ENCODE data around the gene PI4KA.

PI4KA gene

DNA sequence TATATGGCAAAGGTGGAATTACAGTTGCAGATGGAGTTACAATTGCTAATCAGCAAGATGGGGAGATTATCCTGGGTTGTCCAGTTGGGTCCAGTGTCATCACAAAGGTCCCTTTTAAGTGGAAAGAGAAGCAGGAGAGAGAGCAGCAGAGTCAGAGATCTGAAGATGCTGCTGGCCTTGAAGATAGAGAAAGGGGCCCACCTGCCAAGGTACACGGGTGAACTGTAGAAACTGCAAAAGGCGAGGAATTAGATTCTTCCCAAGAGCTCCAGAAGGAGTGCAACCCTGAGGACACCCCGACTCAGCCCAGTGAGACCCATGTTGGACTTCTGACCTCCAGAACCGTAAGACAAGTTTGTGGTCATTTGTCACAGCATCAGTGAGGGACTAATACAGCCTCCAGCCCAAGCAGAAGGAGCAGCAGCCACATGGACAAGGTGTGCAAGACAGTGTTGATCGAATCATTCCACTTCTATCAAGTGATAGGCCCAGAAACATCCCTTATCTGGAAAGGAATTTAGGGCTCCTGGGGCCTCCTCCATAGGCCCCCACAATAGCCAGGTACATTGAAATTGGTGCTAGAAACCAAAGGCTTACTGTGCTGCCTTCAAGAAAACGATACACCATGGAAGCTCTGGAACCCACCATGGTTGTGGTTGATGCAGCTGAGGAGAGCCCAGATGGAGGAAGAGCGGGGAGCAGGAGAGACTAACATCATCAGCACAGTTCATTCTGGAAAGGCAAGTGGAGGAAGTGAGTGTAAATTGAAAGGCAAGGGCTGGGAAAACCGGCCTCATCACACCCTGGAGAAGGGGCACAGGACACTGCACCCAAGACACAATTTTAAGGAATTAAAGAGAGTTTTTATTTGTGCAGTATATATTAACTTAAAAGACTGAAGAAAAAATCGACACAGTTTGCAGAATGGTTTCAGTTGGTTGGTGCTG lies 23.5 kb upstream of the PI4KA start:
- H3K27me3 ChIP-seq (ENCODE audit: control insufficient read depth, insufficient read depth, low read length, poor library complexity, severe bottlenecking), result no peaks in the 10 kb centered on the region
- H3K4me1 ChIP-seq (ENCODE audit: control insufficient read depth, insufficient read depth, low read length), result no peaks in the 10 kb centered on the region
- no peak overlapping the region for H3K4me3 ChIP-seq (ENCODE audit: insufficient read depth, low read depth, low read length)
- 93 to 94% methylated on average over 9 of the region's 9 CpGs for WGBS, 2 experiments
- H3K9me3 ChIP-seq (ENCODE audit: control insufficient read depth, low read length), result no peaks in the 10 kb centered on the region
- H3K36me3 ChIP-seq (ENCODE audit: control insufficient read depth, insufficient read depth, low read length), result peaks cover 7% of the 10 kb centered on the region
- H3K27ac ChIP-seq (ENCODE audit: insufficient read depth, low read depth, low read length, poor library complexity, severe bottlenecking), result no peak overlapping the region

- Histone ChIP-seq H3K4me3 (ENCODE audit: insufficient read depth, low read depth, low read length) (no peak overlapping the region), H3K36me3 (ENCODE audit: control insufficient read depth, insufficient read depth, low read length) (peaks cover 7% of the 10 kb centered on the region), H3K27me3 (ENCODE audit: control insufficient read depth, insufficient read depth, low read length, poor library complexity, severe bottlenecking) (no peaks in the 10 kb centered on the region), H3K27ac (ENCODE audit: insufficient read depth, low read depth, low read length, poor library complexity, severe bottlenecking) (no peak overlapping the region), H3K9me3 (ENCODE audit: control insufficient read depth, low read length) (no peaks in the 10 kb centered on the region), H3K4me1 (ENCODE audit: control insufficient read depth, insufficient read depth, low read length) (no peaks in the 10 kb centered on the region)
- WGBS, 2 experiments, result 87 to 88% methylated on average over 5 of the region's 5 CpGs
Measured at GRCh38 chr22:20881231-20881630, 22.6 kb upstream of the PI4KA start.

DNA sequence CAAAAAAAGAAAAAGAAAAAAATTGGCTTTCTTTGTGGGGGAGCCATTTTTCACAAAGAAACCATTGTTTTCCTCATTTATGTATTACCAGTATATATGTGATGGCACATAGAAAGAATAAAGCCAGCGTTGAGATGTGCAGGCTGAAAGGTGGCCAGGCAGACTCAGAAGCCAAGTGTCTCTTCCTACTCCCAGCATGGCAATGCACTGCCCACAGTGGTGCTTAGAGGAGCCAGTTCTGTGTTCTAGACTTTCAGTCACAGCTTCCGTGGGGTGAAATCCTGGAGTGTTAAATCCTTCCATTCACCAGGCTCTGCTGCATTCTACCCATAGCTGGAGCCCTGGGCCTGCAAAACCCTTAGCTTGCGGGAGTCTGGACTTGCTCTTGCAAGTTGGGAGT lies 19.1 kb upstream of the PI4KA start:
- H3K27me3 ChIP-seq (ENCODE audit: control insufficient read depth, insufficient read depth, low read length, poor library complexity, severe bottlenecking), result no peaks in the 10 kb centered on the region
- H3K4me3 ChIP-seq (ENCODE audit: insufficient read depth, low read depth, low read length), result no peak overlapping the region
- H3K9me3 ChIP-seq (ENCODE audit: control insufficient read depth, low read length), result no peaks in the 10 kb centered on the region
- no peaks in the 10 kb centered on the region for H3K4me1 ChIP-seq (ENCODE audit: control insufficient read depth, insufficient read depth, low read length)
- no peak overlapping the region for H3K27ac ChIP-seq (ENCODE audit: insufficient read depth, low read depth, low read length, poor library complexity, severe bottlenecking)
- WGBS, 2 experiments, result 95 to 97% methylated on average over 3 of the region's 3 CpGs
- no peaks in the 10 kb centered on the region for H3K36me3 ChIP-seq (ENCODE audit: control insufficient read depth, insufficient read depth, low read length)

DNA sequence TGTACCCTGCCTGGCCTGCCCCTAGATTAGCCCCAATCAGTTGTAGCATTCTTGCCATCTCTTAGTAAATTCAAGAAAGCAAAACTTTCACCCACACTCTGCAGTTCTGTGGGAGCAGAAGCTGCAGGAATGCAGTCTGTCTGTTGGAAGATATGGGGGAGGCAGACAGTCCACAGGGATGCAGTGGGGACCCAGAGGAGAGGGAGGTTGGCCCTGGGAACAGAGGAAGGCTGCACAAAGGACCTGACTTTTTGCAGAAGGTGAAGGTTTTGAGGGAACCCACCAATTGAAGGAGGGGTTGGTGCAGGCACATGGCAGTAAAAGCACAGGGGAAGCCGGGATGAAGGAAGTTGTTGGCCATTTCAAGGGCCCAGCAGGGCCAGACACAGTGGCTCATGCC lies 16.7 kb upstream of the PI4KA start:
- no peaks in the 10 kb centered on the region for H3K9me3 ChIP-seq (ENCODE audit: control insufficient read depth, low read length)
- no peak overlapping the region for H3K27ac ChIP-seq (ENCODE audit: insufficient read depth, low read depth, low read length, poor library complexity, severe bottlenecking)
- H3K36me3 ChIP-seq (ENCODE audit: control insufficient read depth, insufficient read depth, low read length), result no peaks in the 10 kb centered on the region
- 90 to 95% methylated on average over 1 of the region's 1 CpG for WGBS, 2 experiments
- no peaks in the 10 kb centered on the region for H3K4me1 ChIP-seq (ENCODE audit: control insufficient read depth, insufficient read depth, low read length)
- no peaks in the 10 kb centered on the region for H3K27me3 ChIP-seq (ENCODE audit: control insufficient read depth, insufficient read depth, low read length, poor library complexity, severe bottlenecking)
- H3K4me3 ChIP-seq (ENCODE audit: insufficient read depth, low read depth, low read length), result no peak overlapping the region

GRCh38 chr22:20873214-20873613 lies 14.6 kb upstream of the PI4KA start:
- H3K36me3 ChIP-seq (ENCODE audit: control insufficient read depth, insufficient read depth, low read length), result no peaks in the 10 kb centered on the region
- H3K9me3 ChIP-seq (ENCODE audit: control insufficient read depth, low read length), result no peaks in the 10 kb centered on the region
- H3K27me3 ChIP-seq (ENCODE audit: control insufficient read depth, insufficient read depth, low read length, poor library complexity, severe bottlenecking), result no peaks in the 10 kb centered on the region
- H3K4me1 ChIP-seq (ENCODE audit: control insufficient read depth, insufficient read depth, low read length), result no peaks in the 10 kb centered on the region
- 91 to 95% methylated on average over 3 of the region's 3 CpGs for WGBS, 2 experiments
- no peak overlapping the region for H3K4me3 ChIP-seq (ENCODE audit: insufficient read depth, low read depth, low read length)
- no peak overlapping the region for H3K27ac ChIP-seq (ENCODE audit: insufficient read depth, low read depth, low read length, poor library complexity, severe bottlenecking)

DNA sequence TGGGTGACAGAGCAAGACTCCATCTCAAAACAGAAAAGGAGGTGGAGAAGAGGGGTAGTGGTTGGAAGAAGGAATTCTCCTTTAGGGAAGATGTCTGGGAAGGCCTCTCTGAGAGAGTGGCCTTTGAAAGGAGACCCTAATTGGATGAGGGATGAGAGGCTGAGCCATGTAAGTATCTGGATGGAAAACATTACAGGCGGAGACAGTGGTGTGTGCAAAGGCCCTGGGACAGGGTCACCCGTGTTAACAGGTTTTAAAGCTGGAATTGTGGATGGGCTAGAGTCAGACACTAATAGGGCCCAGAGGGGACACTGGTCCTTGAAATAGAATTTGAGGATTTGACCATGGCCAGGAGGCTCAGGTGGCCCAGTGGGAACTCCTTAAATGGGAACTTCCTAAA lies 10.6 kb upstream of the PI4KA start:
- no peaks in the 10 kb centered on the region for H3K27me3 ChIP-seq (ENCODE audit: control insufficient read depth, insufficient read depth, low read length, poor library complexity, severe bottlenecking)
- H3K9me3 ChIP-seq (ENCODE audit: control insufficient read depth, low read length), result no peaks in the 10 kb centered on the region
- no peaks in the 10 kb centered on the region for H3K4me1 ChIP-seq (ENCODE audit: control insufficient read depth, insufficient read depth, low read length)
- H3K4me3 ChIP-seq (ENCODE audit: insufficient read depth, low read depth, low read length), result no peak overlapping the region
- WGBS, 2 experiments, result 96 to 97% methylated on average over 2 of the region's 2 CpGs
- no peaks in the 10 kb centered on the region for H3K36me3 ChIP-seq (ENCODE audit: control insufficient read depth, insufficient read depth, low read length)
- no peak overlapping the region for H3K27ac ChIP-seq (ENCODE audit: insufficient read depth, low read depth, low read length, poor library complexity, severe bottlenecking)

GRCh38 chr22:20868025-20868962 lies 9.7 kb upstream of the PI4KA start:
- WGBS, 2 experiments, result 92 to 96% methylated on average over 7 of the region's 7 CpGs
- no peak overlapping the region for H3K27ac ChIP-seq (ENCODE audit: insufficient read depth, low read depth, low read length, poor library complexity, severe bottlenecking)

GRCh38 chr22:20867179-20868024 lies 8.8 kb upstream of the PI4KA start:
- Histone ChIP-seq H3K36me3 (ENCODE audit: control insufficient read depth, insufficient read depth, low read length) (no peaks in the 10 kb centered on the region), H3K27ac (ENCODE audit: insufficient read depth, low read depth, low read length, poor library complexity, severe bottlenecking) (no peak overlapping the region), H3K4me3 (ENCODE audit: insufficient read depth, low read depth, low read length) (no peak overlapping the region), H3K27me3 (ENCODE audit: control insufficient read depth, insufficient read depth, low read length, poor library complexity, severe bottlenecking) (no peaks in the 10 kb centered on the region), H3K9me3 (ENCODE audit: control insufficient read depth, low read length) (no peaks in the 10 kb centered on the region), H3K4me1 (ENCODE audit: control insufficient read depth, insufficient read depth, low read length) (no peaks in the 10 kb centered on the region)
- 88 to 91% methylated on average over 11 of the region's 11 CpGs for WGBS, 2 experiments

More at GRCh38 chr22:20868025-20868962, 9.7 kb upstream of the PI4KA start:
- H3K9me3 ChIP-seq (ENCODE audit: control insufficient read depth, low read length), result no peaks in the 10 kb centered on the region
- no peaks in the 10 kb centered on the region for H3K27me3 ChIP-seq (ENCODE audit: control insufficient read depth, insufficient read depth, low read length, poor library complexity, severe bottlenecking)
- H3K36me3 ChIP-seq (ENCODE audit: control insufficient read depth, insufficient read depth, low read length), result no peaks in the 10 kb centered on the region
- H3K4me3 ChIP-seq (ENCODE audit: insufficient read depth, low read depth, low read length), result no peak overlapping the region
- no peaks in the 10 kb centered on the region for H3K4me1 ChIP-seq (ENCODE audit: control insufficient read depth, insufficient read depth, low read length)

DNA sequence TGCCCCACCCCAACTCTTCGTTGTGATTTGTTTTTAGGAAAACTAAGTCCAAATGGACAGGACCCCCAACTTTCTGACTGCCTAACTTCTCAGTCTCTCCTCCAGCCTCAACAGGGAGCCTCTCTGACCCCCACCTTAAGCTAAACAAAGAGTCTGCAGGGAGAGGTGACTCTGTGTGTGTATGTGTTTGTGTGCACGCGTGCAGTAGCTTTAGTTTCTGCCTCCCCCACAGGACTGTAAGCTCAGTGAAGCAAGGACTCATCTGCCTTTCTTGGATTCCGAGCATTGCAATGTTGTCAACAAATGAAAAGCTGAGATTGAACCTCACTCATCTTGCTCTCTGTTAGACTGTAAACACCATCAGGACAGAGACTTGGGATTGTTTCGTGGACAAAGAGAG lies 8.1 kb upstream of the PI4KA start:
- 94 to 97% methylated on average over 5 of the region's 5 CpGs for WGBS, 2 experiments
- no peak overlapping the region for H3K27ac ChIP-seq (ENCODE audit: insufficient read depth, low read depth, low read length, poor library complexity, severe bottlenecking)
- no peaks in the 10 kb centered on the region for H3K27me3 ChIP-seq (ENCODE audit: control insufficient read depth, insufficient read depth, low read length, poor library complexity, severe bottlenecking)
- H3K9me3 ChIP-seq (ENCODE audit: control insufficient read depth, low read length), result no peaks in the 10 kb centered on the region
- H3K36me3 ChIP-seq (ENCODE audit: control insufficient read depth, insufficient read depth, low read length), result no peaks in the 10 kb centered on the region
- H3K4me1 ChIP-seq (ENCODE audit: control insufficient read depth, insufficient read depth, low read length), result no peaks in the 10 kb centered on the region
- no peak overlapping the region for H3K4me3 ChIP-seq (ENCODE audit: insufficient read depth, low read depth, low read length)
